K562 (cell line): ENCODE results near the gene TMEM205. TPM values are rescaled to one million over a fixed set of nuclear protein-coding genes. Genes with fewer than 3 reads are reported as not detected.

Source experiments
- ATAC-seq: fragments of 200-7000 bp; cut with Tn5 transposase; 3 replicates; pipeline ENCODE4 v1.9.1; 2020; ENCODE audit warnings: moderate library complexity
- BruUV-seq: library from RNA; stranded (reverse); fragments of 400-500 nt; replicated peaks from 2 replicates; lab custom pipeline; 2021; lab: Mats Ljungman, UMichigan
- CTCF ChIA-PET: fragments of 300-600 bp; formaldehyde crosslinking; extraction: SDS; loops from one replicate; lab custom pipeline; 2021; ENCODE audit warnings: low intra/inter-chr PET ratio; lab: Yijun Ruan, JAX
- POLR2A ChIA-PET: fragments of 300-600, 350-650 bp; sonication (Branson Sonifier 250); formaldehyde crosslinking; extraction: SDS; loops from one replicate; lab custom pipeline; 2021; ENCODE audit warnings: antibody characterized with exemption, inconsistent platforms; lab: Yijun Ruan, JAX
- DNase-seq, 4 experiments: peaks; one replicate each; pipeline versions ENCODE4 v3.0.0 to v3.0.0-alpha.2; 2011 to 2018; ENCODE audit warnings: low spot score in 3 of 4, mixed read lengths in 3 of 4; ENCODE audit errors: extremely low read depth in 1 of 4
- FAIRE-seq: peaks from 2 replicates; lab custom pipeline; 2011; peaks lifted over from hg19 to GRCh38; lab: Jason Lieb, UNC
- H2AFZ ChIP-seq: 2 replicates; pipeline ENCODE4 v1.6.0; 2011; ENCODE audit warnings: low read depth, low read length, control low read depth, inconsistent platforms
- H3K27ac ChIP-seq: fragments of 200-600 bp; 3 replicates; pipeline ENCODE4 v1.8.0; 2011; ENCODE audit warnings: low read depth, mild to moderate bottlenecking, control low read depth, inconsistent platforms, low read length, moderate library complexity, mixed read lengths; ENCODE audit errors: extremely low read depth
- H3K27me3 ChIP-seq, 2 experiments: fragments of 300-600 bp in 1 of 2; 2 replicates in 1 of 2; 3 replicates in 1 of 2; pipeline versions ENCODE4 v1.6.0 to v1.8.0; 2011; ENCODE audit warnings: inconsistent platforms in 2 of 2, low read length in 2 of 2, mild to moderate bottlenecking in 1 of 2, mixed read lengths in 1 of 2, moderate library complexity in 1 of 2; ENCODE audit not compliant: control insufficient read depth in 2 of 2, insufficient read depth in 2 of 2
- H3K36me3 ChIP-seq: fragments of 300-600 bp; 3 replicates; pipeline ENCODE4 v1.8.0; 2011; ENCODE audit warnings: mild to moderate bottlenecking, low read length, inconsistent platforms; ENCODE audit not compliant: control insufficient read depth, insufficient read depth
- H3K4me1 ChIP-seq, 2 experiments: fragments of 200-600 bp in 1 of 2; replicated peaks in 1 of 2; 2 replicates in 1 of 2; 3 replicates in 1 of 2; pipeline versions ENCODE4 v1.5.1 to v1.8.0; 2011; ENCODE audit warnings: inconsistent platforms in 2 of 2, low read length in 2 of 2, mild to moderate bottlenecking in 1 of 2, mixed read lengths in 1 of 2, moderate library complexity in 1 of 2; ENCODE audit not compliant: control insufficient read depth in 2 of 2, insufficient read depth in 2 of 2
- H3K4me2 ChIP-seq: 2 replicates; pipeline ENCODE4 v1.6.1; 2011; ENCODE audit warnings: low read length, control low read depth, inconsistent platforms, mixed read lengths; ENCODE audit not compliant: insufficient read depth
- H3K4me3 ChIP-seq: fragments of 200-600 bp; sonication (generic), shearing (Covaris generic); 2 replicates; pipeline ENCODE4 v1.5.1; 2016; ENCODE audit warnings: control low read depth, inconsistent platforms
- H3K79me2 ChIP-seq: fragments of 200-600 bp; 3 replicates; pipeline ENCODE4 v1.8.0; 2011; ENCODE audit warnings: low read length, inconsistent platforms; ENCODE audit not compliant: control insufficient read depth, insufficient read depth
- H3K9ac ChIP-seq, 2 experiments: 2 replicates each; pipeline versions ENCODE4 v1.6.0 to v1.6.1; 2011; ENCODE audit warnings: low read depth in 2 of 2, low read length in 2 of 2, control low read depth in 1 of 2, inconsistent platforms in 1 of 2, mild to moderate bottlenecking in 1 of 2, mixed read lengths in 1 of 2; ENCODE audit not compliant: insufficient read depth in 1 of 2
- H3K9me1 ChIP-seq: one replicate; pipeline ENCODE4 v1.6.0; 2011; ENCODE audit warnings: inconsistent platforms, mild to moderate bottlenecking, low read length, moderate library complexity; ENCODE audit not compliant: control insufficient read depth, insufficient read depth
- H3K9me3 ChIP-seq: replicated peaks from 2 replicates; pipeline ENCODE4 v1.5.1; 2011; ENCODE audit warnings: low read depth, low read length, inconsistent platforms; ENCODE audit not compliant: control insufficient read depth, insufficient read depth
- H4K20me1 ChIP-seq: replicated peaks from 2 replicates; pipeline ENCODE4 v1.6.1; 2011; ENCODE audit warnings: low read length, inconsistent platforms, mixed read lengths; ENCODE audit not compliant: control insufficient read depth, insufficient read depth
- DNMT1 ChIP-seq: fragments of 450-650 bp; IDR thresholded peaks from 2 replicates; pipeline ENCODE4 v1.6.1; 2016; ENCODE audit warnings: antibody characterized with exemption, mild to moderate bottlenecking
- WGBS: fragments of 100-300 bp; shearing (Covaris generic); methylation state at CpG from one replicate; pipeline ENCODE4 v1.1.6; 2016; ENCODE audit warnings: low coverage, mixed read lengths; ENCODE audit not compliant: insufficient coverage; ENCODE audit errors: missing lambda C conversion rate; 5-methylcytosine and 5-hydroxymethylcytosine counted together
- in situ Hi-C: fragments of 300-500 bp; cut with MboI; formaldehyde crosslinking; loops from 4 replicates; pipeline ENCODE4 v1.15.0; 2018; ENCODE audit warnings: inconsistent platforms, mixed read lengths
- intact Hi-C: fragments of 100-400 bp; cut with micrococcal nuclease; formaldehyde crosslinking; loops from 2 replicates; pipeline ENCODE4 v1.14.2; 2022
- polyA plus RNA-seq, 8 experiments: library from polyadenylated mRNA; depleted of rRNA in 4 of 8; stranded (reverse) in 5 of 8; unstranded in 3 of 8; fragments of >200 nt; fragmentation: Nextera tagmentation in 2 of 8; fragmentation: Illumina TruSeq in 1 of 8; extraction: Ambion mirVana in 2 of 8; extraction: Trizol in 1 of 8; gene quantifications; 2 replicates each; pipeline versions ENCODE4 v1.2.1 to v1.2.3, GENCODE V29; 2011 to 2014; ENCODE audit warnings: inconsistent platforms in 1 of 8, missing spikeins in 1 of 8
- total RNA-seq, 7 experiments: library from RNA; depleted of rRNA in 6 of 7; stranded (reverse); fragments of >200 nt in 6 of 7; fragmentation: Illumina TruSeq in 2 of 7; extraction: Trizol in 2 of 7; gene quantifications; 2 replicates each; pipeline versions ENCODE4 v1.2.1 to v1.2.3, GENCODE V29; 2011 to 2021; ENCODE audit warnings: low replicate concordance in 1 of 7
- TF ChIP-seq, protein P1 (sequence below): sonication (generic); formaldehyde crosslinking; IDR thresholded peaks from 2 replicates; pipeline ENCODE4 v1.8.1; 2023; ENCODE audit warnings: mild to moderate bottlenecking, missing genetic modification reagents
- TF ChIP-seq, protein P2 (sequence below): fragments of 250-450 bp; sonication (Bioruptor Pico); IDR thresholded peaks from 2 replicates; pipeline ENCODE4 v1.5.0; 2020; ENCODE audit warnings: mild to moderate bottlenecking, borderline replicate concordance

TMEM205 gene
- total and polyA plus RNA-seq, 9 of the 15 experiments (the other 6 are each of a cell fraction or from before 2014, with no cell fraction given) = 21.3 to 81.5 (median 44.1) TPM

DNA sequence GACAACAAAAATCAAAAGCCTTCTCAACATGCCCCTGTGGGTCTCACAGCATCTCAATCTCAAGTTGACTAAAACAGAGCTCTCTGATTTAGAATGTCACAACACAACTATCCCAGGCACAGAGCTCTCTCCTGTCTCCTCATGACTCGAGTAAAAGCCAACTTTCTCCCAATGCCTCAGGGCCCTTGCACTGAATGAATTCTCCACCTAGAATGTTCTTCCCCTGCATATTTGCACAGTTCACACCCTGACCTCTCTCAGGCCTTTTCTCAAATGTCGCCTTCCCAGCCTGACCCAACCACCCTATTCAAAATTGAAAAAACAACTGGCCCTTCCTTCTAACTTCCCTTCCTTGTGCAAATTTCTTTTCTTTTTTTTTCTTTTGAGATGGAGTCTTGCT, 24.7 kb upstream of the TMEM205 start:
- intact Hi-C loops = no loop called here
- no peak overlapping the region for H3K4me3 ChIP-seq
- no peak for ATAC-seq
- no peaks in the 10 kb centered on the region for H3K27me3 ChIP-seq
- H3K27ac ChIP-seq = no peak overlapping the region
- DNase-seq = no peak
- no peak overlapping the region for H3K4me2 ChIP-seq
- in situ Hi-C loops = no loop called here
- TF ChIP-seq, protein P1, sequence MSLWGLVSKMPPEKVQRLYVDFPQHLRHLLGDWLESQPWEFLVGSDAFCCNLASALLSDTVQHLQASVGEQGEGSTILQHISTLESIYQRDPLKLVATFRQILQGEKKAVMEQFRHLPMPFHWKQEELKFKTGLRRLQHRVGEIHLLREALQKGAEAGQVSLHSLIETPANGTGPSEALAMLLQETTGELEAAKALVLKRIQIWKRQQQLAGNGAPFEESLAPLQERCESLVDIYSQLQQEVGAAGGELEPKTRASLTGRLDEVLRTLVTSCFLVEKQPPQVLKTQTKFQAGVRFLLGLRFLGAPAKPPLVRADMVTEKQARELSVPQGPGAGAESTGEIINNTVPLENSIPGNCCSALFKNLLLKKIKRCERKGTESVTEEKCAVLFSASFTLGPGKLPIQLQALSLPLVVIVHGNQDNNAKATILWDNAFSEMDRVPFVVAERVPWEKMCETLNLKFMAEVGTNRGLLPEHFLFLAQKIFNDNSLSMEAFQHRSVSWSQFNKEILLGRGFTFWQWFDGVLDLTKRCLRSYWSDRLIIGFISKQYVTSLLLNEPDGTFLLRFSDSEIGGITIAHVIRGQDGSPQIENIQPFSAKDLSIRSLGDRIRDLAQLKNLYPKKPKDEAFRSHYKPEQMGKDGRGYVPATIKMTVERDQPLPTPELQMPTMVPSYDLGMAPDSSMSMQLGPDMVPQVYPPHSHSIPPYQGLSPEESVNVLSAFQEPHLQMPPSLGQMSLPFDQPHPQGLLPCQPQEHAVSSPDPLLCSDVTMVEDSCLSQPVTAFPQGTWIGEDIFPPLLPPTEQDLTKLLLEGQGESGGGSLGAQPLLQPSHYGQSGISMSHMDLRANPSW (CRISPR knock-in tag) = no peak
- no peak for TF ChIP-seq DNMT1
- TF ChIP-seq, protein P2, sequence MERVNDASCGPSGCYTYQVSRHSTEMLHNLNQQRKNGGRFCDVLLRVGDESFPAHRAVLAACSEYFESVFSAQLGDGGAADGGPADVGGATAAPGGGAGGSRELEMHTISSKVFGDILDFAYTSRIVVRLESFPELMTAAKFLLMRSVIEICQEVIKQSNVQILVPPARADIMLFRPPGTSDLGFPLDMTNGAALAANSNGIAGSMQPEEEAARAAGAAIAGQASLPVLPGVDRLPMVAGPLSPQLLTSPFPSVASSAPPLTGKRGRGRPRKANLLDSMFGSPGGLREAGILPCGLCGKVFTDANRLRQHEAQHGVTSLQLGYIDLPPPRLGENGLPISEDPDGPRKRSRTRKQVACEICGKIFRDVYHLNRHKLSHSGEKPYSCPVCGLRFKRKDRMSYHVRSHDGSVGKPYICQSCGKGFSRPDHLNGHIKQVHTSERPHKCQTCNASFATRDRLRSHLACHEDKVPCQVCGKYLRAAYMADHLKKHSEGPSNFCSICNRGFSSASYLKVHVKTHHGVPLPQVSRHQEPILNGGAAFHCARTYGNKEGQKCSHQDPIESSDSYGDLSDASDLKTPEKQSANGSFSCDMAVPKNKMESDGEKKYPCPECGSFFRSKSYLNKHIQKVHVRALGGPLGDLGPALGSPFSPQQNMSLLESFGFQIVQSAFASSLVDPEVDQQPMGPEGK (CRISPR knock-in tag) = no peak
- H3K9ac ChIP-seq = no peak overlapping the region
- POLR2A ChIA-PET = interaction anchor here (0.6 to 1.7 kb wide), 2 partner anchors 10 to 191 kb away, joined by 3 to 7 read pairs; no protein-coding TSS in a partner anchor
- H3K79me2 ChIP-seq = peaks cover 14% of the 10 kb centered on the region; the same call in 2 of the 3 replicates
- BruUV-seq = no TSS peak
- H2AFZ ChIP-seq = no peak overlapping the region
- peaks cover 11% of the 10 kb centered on the region; the same call in 1 of the 2 replicates for H4K20me1 ChIP-seq
- FAIRE-seq = no peak
- H3K9me3 ChIP-seq = no peaks in the 10 kb centered on the region
- CTCF ChIA-PET = no interaction called here
- H3K9me1 ChIP-seq = no peaks in the 10 kb centered on the region
- 0 out of 3 replicates have a peak, but pooled peaks cover 2% of the 10 kb centered on the region for H3K36me3 ChIP-seq
- 56% methylated on average over 2 of the region's 2 CpGs for WGBS
- peaks cover 12 to 18% of the 10 kb centered on the region in 2 experiments; a peak in 4 of 5 replicates for H3K4me1 ChIP-seq
